DOHH2 (cell line): ENCODE data around the gene CHD3.

Experiments used
- EZH2phosphoT487 ChIP-seq: fragments of 200-600 bp; sonication (generic); IDR thresholded peaks from 2 replicates; pipeline ENCODE4 v1.6.1; 2017; ENCODE audit warnings: borderline replicate concordance, mild to moderate bottlenecking, antibody characterized with exemption, low read length, moderate library complexity, mixed read lengths
- TF ChIP-seq, protein P1 (sequence below): fragments of 200-600 bp; sonication (generic); IDR thresholded peaks from one replicate; pipeline ENCODE4 v1.5.1; 2014; ENCODE audit warnings: antibody characterized with exemption, mild to moderate bottlenecking, low read depth, low read length; ENCODE audit not compliant: poor library complexity, severe bottlenecking

DNA sequence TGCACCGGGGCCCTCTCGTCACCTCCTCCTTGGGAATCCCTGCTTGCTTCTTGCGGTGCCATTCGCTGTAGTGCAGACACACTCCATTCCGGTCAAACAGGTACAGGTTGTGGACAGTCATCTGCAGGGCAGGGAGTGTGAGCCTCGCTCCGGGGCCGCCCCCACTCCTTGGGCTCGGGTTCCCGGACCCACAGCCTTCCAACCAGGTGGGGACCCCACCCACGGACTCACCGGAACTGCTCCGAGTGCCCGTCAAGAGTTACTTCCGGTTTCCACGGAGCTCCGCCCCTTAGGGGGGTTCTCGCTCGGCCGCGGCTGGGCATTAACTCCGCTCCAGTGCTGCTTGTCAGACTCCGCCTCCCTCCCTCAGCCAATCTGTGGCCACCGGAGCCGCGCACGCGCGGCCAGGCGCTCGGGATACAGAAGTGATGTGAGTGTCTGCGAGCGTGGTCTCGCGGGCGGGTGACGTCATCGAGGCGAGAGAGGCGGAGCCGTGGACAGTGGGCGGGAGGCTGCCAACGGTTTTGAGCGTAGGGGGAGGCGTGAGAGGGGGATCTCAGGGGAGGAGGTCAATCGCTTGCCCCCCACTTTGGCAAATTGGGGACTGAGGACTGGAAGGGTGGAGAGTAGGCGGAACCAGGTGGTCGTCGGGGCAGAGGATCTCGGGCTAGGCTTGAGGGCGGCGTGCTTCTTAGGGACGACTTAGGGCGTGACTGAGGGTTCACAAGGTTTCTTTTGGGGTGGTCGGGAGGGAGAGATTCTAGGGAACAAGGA is 43.3 kb downstream of the CHD3 start, which contains the start of the genes CNTROB and TRAPPC1:
- TF ChIP-seq, protein P1, sequence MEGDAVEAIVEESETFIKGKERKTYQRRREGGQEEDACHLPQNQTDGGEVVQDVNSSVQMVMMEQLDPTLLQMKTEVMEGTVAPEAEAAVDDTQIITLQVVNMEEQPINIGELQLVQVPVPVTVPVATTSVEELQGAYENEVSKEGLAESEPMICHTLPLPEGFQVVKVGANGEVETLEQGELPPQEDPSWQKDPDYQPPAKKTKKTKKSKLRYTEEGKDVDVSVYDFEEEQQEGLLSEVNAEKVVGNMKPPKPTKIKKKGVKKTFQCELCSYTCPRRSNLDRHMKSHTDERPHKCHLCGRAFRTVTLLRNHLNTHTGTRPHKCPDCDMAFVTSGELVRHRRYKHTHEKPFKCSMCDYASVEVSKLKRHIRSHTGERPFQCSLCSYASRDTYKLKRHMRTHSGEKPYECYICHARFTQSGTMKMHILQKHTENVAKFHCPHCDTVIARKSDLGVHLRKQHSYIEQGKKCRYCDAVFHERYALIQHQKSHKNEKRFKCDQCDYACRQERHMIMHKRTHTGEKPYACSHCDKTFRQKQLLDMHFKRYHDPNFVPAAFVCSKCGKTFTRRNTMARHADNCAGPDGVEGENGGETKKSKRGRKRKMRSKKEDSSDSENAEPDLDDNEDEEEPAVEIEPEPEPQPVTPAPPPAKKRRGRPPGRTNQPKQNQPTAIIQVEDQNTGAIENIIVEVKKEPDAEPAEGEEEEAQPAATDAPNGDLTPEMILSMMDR = no peak
- TF ChIP-seq EZH2phosphoT487 = no peak
